Endothelial cell of umbilical vein (primary cell): ENCODE measurements around the gene ATG7.

Source experiments
- EZH2 ChIP-seq: IDR thresholded peaks from 2 replicates; pipeline ENCODE4 v1.6.1; 2012; ENCODE audit warnings: borderline replicate concordance, low read depth, mild to moderate bottlenecking, moderate library complexity, low read length, inconsistent platforms; ENCODE audit not compliant: severe bottlenecking
- JUN ChIP-seq: IDR thresholded peaks from 2 replicates; pipeline ENCODE4 v1.6.1; 2011; ENCODE audit warnings: borderline replicate concordance, low read depth; ENCODE audit not compliant: insufficient read length, insufficient read depth
- POLR2A ChIP-seq: IDR thresholded peaks from 2 replicates; pipeline ENCODE4 v1.6.1; 2012; ENCODE audit warnings: low read depth, mild to moderate bottlenecking, control low read depth, low read length
- TF ChIP-seq, protein P1 (sequence below), 2 donors: IDR thresholded peaks; 1 replicate in 1 of 2; 2 replicates in 1 of 2; pipeline ENCODE4 v1.5.1; 2011; ENCODE audit warnings: low read length in 2 of 2, mild to moderate bottlenecking in 2 of 2, moderate library complexity in 2 of 2, control low read depth in 1 of 2, inconsistent platforms in 1 of 2, low read depth in 1 of 2; ENCODE audit not compliant: insufficient read depth in 1 of 2; ENCODE audit errors: extremely low read depth in 1 of 2
- TF ChIP-seq, protein P2 (sequence below): IDR thresholded peaks from 2 replicates; pipeline ENCODE4 v1.6.1; 2011; ENCODE audit not compliant: insufficient read depth, insufficient read length

GRCh38 chr3:11457135-11457534 is 184.9 kb downstream of the ATG7 start:
- TF ChIP-seq, protein P1, sequence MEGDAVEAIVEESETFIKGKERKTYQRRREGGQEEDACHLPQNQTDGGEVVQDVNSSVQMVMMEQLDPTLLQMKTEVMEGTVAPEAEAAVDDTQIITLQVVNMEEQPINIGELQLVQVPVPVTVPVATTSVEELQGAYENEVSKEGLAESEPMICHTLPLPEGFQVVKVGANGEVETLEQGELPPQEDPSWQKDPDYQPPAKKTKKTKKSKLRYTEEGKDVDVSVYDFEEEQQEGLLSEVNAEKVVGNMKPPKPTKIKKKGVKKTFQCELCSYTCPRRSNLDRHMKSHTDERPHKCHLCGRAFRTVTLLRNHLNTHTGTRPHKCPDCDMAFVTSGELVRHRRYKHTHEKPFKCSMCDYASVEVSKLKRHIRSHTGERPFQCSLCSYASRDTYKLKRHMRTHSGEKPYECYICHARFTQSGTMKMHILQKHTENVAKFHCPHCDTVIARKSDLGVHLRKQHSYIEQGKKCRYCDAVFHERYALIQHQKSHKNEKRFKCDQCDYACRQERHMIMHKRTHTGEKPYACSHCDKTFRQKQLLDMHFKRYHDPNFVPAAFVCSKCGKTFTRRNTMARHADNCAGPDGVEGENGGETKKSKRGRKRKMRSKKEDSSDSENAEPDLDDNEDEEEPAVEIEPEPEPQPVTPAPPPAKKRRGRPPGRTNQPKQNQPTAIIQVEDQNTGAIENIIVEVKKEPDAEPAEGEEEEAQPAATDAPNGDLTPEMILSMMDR (IDR thresholded peaks at IDR 0.05; ENCODE audit: extremely low read depth in 1 of 2, insufficient read depth in 1 of 2, low read depth in 1 of 2, low read length in 2 of 2): no peak
- TF ChIP-seq, protein P2, sequence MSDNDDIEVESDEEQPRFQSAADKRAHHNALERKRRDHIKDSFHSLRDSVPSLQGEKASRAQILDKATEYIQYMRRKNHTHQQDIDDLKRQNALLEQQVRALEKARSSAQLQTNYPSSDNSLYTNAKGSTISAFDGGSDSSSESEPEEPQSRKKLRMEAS: no peak
- no peak for TF ChIP-seq POLR2A
- TF ChIP-seq EZH2: no peak
- TF ChIP-seq JUN: no peak
